H9 (cell line): ENCODE results near the gene PLA2G2C. TPM values are rescaled to one million over a fixed set of nuclear protein-coding genes. Genes with fewer than 3 reads are reported as not detected.

Experiments used
- DNase-seq: peaks from one replicate; pipeline ENCODE4 v3.0.0-alpha.2; 2017
- H2AFZ ChIP-seq: one replicate; pipeline ENCODE4 v1.6.1; 2013; ENCODE audit warnings: mild to moderate bottlenecking, low read length, control low read depth, moderate library complexity
- H2AK5ac ChIP-seq: 2 replicates; pipeline ENCODE4 v1.6.1; 2013; ENCODE audit warnings: low read length, control low read depth, mixed read lengths; ENCODE audit not compliant: insufficient read length
- H2BK120ac ChIP-seq: one replicate; pipeline ENCODE4 v1.6.1; 2013; ENCODE audit warnings: low read depth, mild to moderate bottlenecking, low read length, control low read depth, inconsistent platforms; ENCODE audit not compliant: poor library complexity, severe bottlenecking
- H2BK12ac ChIP-seq: 2 replicates; pipeline ENCODE4 v1.6.1; 2013; ENCODE audit warnings: low read length, control low read depth, mixed read lengths, low read depth; ENCODE audit not compliant: insufficient read length
- H2BK15ac ChIP-seq: 2 replicates; pipeline ENCODE4 v1.6.1; 2013; ENCODE audit warnings: low read depth, low read length, control low read depth
- H2BK20ac ChIP-seq: one replicate; pipeline ENCODE4 v1.6.1; 2013; ENCODE audit warnings: low read depth, mild to moderate bottlenecking, low read length, control low read depth, inconsistent platforms; ENCODE audit not compliant: poor library complexity, severe bottlenecking
- H2BK5ac ChIP-seq: 2 replicates; pipeline ENCODE4 v1.6.1; 2013; ENCODE audit warnings: low read length, control low read depth, mixed read lengths; ENCODE audit not compliant: insufficient read length
- H3K14ac ChIP-seq: 2 replicates; pipeline ENCODE4 v1.6.1; 2013; ENCODE audit warnings: low read length, control low read depth; ENCODE audit not compliant: insufficient read depth
- H3K18ac ChIP-seq: 2 replicates; pipeline ENCODE4 v1.6.1; 2013; ENCODE audit warnings: low read depth, mild to moderate bottlenecking, mixed read lengths, low read length, control low read depth; ENCODE audit not compliant: insufficient read length
- H3K23ac ChIP-seq: 2 replicates; pipeline ENCODE4 v1.6.1; 2013; ENCODE audit warnings: low read length, control low read depth, mixed read lengths, low read depth; ENCODE audit not compliant: insufficient read length
- H3K23me2 ChIP-seq: 2 replicates; pipeline ENCODE4 v1.6.1; 2013; ENCODE audit warnings: low read depth, mild to moderate bottlenecking, mixed read lengths, low read length, control low read depth; ENCODE audit not compliant: insufficient read length, poor library complexity, severe bottlenecking
- H3K27ac ChIP-seq: 2 replicates; pipeline ENCODE4 v1.5.1; 2013; ENCODE audit warnings: low read length, control low read depth, mixed read lengths, low read depth; ENCODE audit not compliant: insufficient read length
- H3K27me3 ChIP-seq: 2 replicates; pipeline ENCODE4 v1.6.1; 2013; ENCODE audit warnings: low read length, control low read depth, inconsistent platforms; ENCODE audit not compliant: insufficient read depth
- H3K4ac ChIP-seq: 2 replicates; pipeline ENCODE4 v1.6.1; 2013; ENCODE audit warnings: low read depth, mild to moderate bottlenecking, control low read depth, inconsistent platforms, low read length, moderate library complexity
- H3K4me1 ChIP-seq: 2 replicates; pipeline ENCODE4 v1.6.1; 2013; ENCODE audit warnings: low read length, control low read depth, inconsistent platforms; ENCODE audit not compliant: insufficient read depth
- H3K4me2 ChIP-seq: 2 replicates; pipeline ENCODE4 v1.6.1; 2013; ENCODE audit warnings: low read length, control low read depth, mixed read lengths; ENCODE audit not compliant: insufficient read length, insufficient read depth
- H3K56ac ChIP-seq: 2 replicates; pipeline ENCODE4 v1.6.1; 2013; ENCODE audit warnings: low read depth, mild to moderate bottlenecking, mixed read lengths, low read length, control low read depth; ENCODE audit not compliant: insufficient read length
- H3K79me1 ChIP-seq: 2 replicates; pipeline ENCODE4 v1.6.1; 2013; ENCODE audit warnings: low read depth, mild to moderate bottlenecking, moderate library complexity, low read length, control low read depth, inconsistent platforms; ENCODE audit not compliant: insufficient read depth, poor library complexity, severe bottlenecking
- H3K79me2 ChIP-seq: 2 replicates; pipeline ENCODE4 v1.6.1; 2013; ENCODE audit warnings: low read length, control low read depth, inconsistent platforms; ENCODE audit not compliant: insufficient read depth
- H3K9ac ChIP-seq: 2 replicates; pipeline ENCODE4 v1.6.1; 2013; ENCODE audit warnings: low read length, control low read depth, mixed read lengths; ENCODE audit not compliant: insufficient read length; ENCODE audit errors: extremely low read depth
- H3K9me3 ChIP-seq: one replicate; pipeline ENCODE4 v1.6.1; 2013; ENCODE audit warnings: low read depth, low read length, inconsistent platforms; ENCODE audit not compliant: control insufficient read depth
- H3T11ph ChIP-seq: one replicate; pipeline ENCODE4 v1.6.1; 2013; ENCODE audit warnings: mild to moderate bottlenecking, low read length, control low read depth, inconsistent platforms
- H4K20me1 ChIP-seq: one replicate; pipeline ENCODE4 v1.6.1; 2013; ENCODE audit not compliant: control insufficient read depth, insufficient read length, insufficient read depth
- H4K5ac ChIP-seq: 2 replicates; pipeline ENCODE4 v1.6.1; 2013; ENCODE audit warnings: low read depth, mild to moderate bottlenecking, mixed read lengths, low read length, control low read depth; ENCODE audit not compliant: insufficient read length
- H4K8ac ChIP-seq: replicated peaks from 2 replicates; pipeline ENCODE4 v1.6.1; 2013; ENCODE audit warnings: low read length, control low read depth, mixed read lengths, low read depth; ENCODE audit not compliant: insufficient read length
- H4K91ac ChIP-seq: 2 replicates; pipeline ENCODE4 v1.6.1; 2013; ENCODE audit warnings: low read depth, mild to moderate bottlenecking, moderate library complexity, mixed read lengths, low read length, control low read depth; ENCODE audit not compliant: insufficient read length
- H3K27ac Mint-ChIP-seq, 3 experiments: 2 replicates in 2 of 3; 3 replicates in 1 of 3; pipeline ENCODE4 v1.8.0; 2020 to 2021; ENCODE audit warnings: mixed read lengths in 3 of 3, mild to moderate bottlenecking in 1 of 3, moderate library complexity in 1 of 3
- H3K27me3 Mint-ChIP-seq: 2 replicates; pipeline ENCODE4 v1.8.0; 2021; ENCODE audit warnings: low read depth, mild to moderate bottlenecking, moderate library complexity, mixed read lengths
- H3K36me3 Mint-ChIP-seq, 3 experiments: 2 replicates in 2 of 3; 3 replicates in 1 of 3; pipeline ENCODE4 v1.8.0; 2020 to 2021; ENCODE audit warnings: low read depth in 3 of 3, mixed read lengths in 3 of 3; ENCODE audit not compliant: insufficient read depth in 1 of 3
- H3K4me1 Mint-ChIP-seq, 2 experiments: 2 replicates each; pipeline ENCODE4 v1.8.0; 2020; ENCODE audit warnings: mixed read lengths in 2 of 2
- H3K4me3 Mint-ChIP-seq, 2 experiments: 2 replicates in 1 of 2; 3 replicates in 1 of 2; pipeline ENCODE4 v1.8.0; 2020 to 2021; ENCODE audit warnings: mild to moderate bottlenecking in 2 of 2, mixed read lengths in 2 of 2, moderate library complexity in 1 of 2
- H3K9me3 Mint-ChIP-seq, 2 experiments: 2 replicates in 1 of 2; 3 replicates in 1 of 2; pipeline ENCODE4 v1.8.0; 2020; ENCODE audit warnings: mild to moderate bottlenecking in 2 of 2, mixed read lengths in 2 of 2, moderate library complexity in 1 of 2
- CTCF ChIP-seq: fragments of 200-600 bp; sonication (generic); conservative IDR thresholded peaks from 3 replicates; pipeline ENCODE4 v1.8.0; 2021; ENCODE audit warnings: antibody characterized with exemption, mild to moderate bottlenecking
- WGBS: extraction: QIAGEN DNeasy Blood & Tissue Kit; methylation state at CpG from one replicate; pipeline ENCODE4 v1.1.7; 2013; ENCODE audit warnings: missing lambda C conversion rate, low lambda C conversion rate, mixed read lengths; ENCODE audit not compliant: insufficient read length; ENCODE audit errors: extremely low coverage; 5-methylcytosine and 5-hydroxymethylcytosine counted together
- total RNA-seq: library from RNA; stranded (reverse); gene quantifications from 2 replicates; pipeline ENCODE4 v1.2.1, GENCODE V29; 2021

PLA2G2C gene
- total RNA-seq, 1 experiment from 2014 or later: not detected

GRCh38 chr1:20167126-20167525, 19.2 kb downstream of the PLA2G2C start:
- peaks cover 10% of the 10 kb centered on the region for H3K27me3 Mint-ChIP-seq
- TF ChIP-seq CTCF: no peak
- no peak for DNase-seq

More at GRCh38 chr1:20167126-20167525, 19.2 kb downstream of the PLA2G2C start:
- H2BK15ac ChIP-seq: no peak overlapping the region
- H3K4ac ChIP-seq: no peak overlapping the region
- no peak overlapping the region for H3K56ac ChIP-seq
- Mint-ChIP-seq H3K4me3 (no peak overlapping the region), H3K4me1 (peaks cover 7 to 8% of the 10 kb centered on the region in 2 experiments), H3K36me3 (peaks cover 0 to 5% (median 3%) of the 10 kb centered on the region in 3 experiments; a peak in 3 of 7 replicates), H3K9me3 (peaks cover 10 to 15% of the 10 kb centered on the region in 2 experiments), H3K27ac (no peak overlapping the region)
- H4K5ac ChIP-seq: no peak overlapping the region
- H4K8ac ChIP-seq: no peak overlapping the region
- no peak overlapping the region for H3K9ac ChIP-seq
- H3K27me3 ChIP-seq: no peaks in the 10 kb centered on the region
- H2BK12ac ChIP-seq: no peak overlapping the region
- no peak overlapping the region for H2BK5ac ChIP-seq
- no peak overlapping the region for H2BK120ac ChIP-seq
- no peak overlapping the region for H3K27ac ChIP-seq
- no peak overlapping the region for H3K23ac ChIP-seq
- H2BK20ac ChIP-seq: no peak overlapping the region
- no peak overlapping the region for H3K14ac ChIP-seq
- H3K4me2 ChIP-seq: no peak overlapping the region
- no peak overlapping the region for H3K18ac ChIP-seq
- H4K91ac ChIP-seq: no peak overlapping the region
- H3T11ph ChIP-seq: no peak overlapping the region
- WGBS: no CpG with 5 or more reads among the region's 8 CpGs
- no peak overlapping the region for H2AFZ ChIP-seq
- H3K23me2 ChIP-seq: no peaks in the 10 kb centered on the region
- H3K79me2 ChIP-seq: no peaks in the 10 kb centered on the region
- no peaks in the 10 kb centered on the region for H3K9me3 ChIP-seq
- H3K4me1 ChIP-seq: peaks cover 3% of the 10 kb centered on the region; the same call in 1 of the 2 replicates
- no peaks in the 10 kb centered on the region for H3K79me1 ChIP-seq
- H2AK5ac ChIP-seq: no peak overlapping the region
- H4K20me1 ChIP-seq: no peaks in the 10 kb centered on the region
